H9 (cell line): Measurements from ENCODE around the gene NCF2. TPM values are rescaled to one million over a fixed set of nuclear protein-coding genes. Genes with fewer than 3 reads are reported as not detected.

ENCODE experiments used
- DNase-seq: peaks from one replicate; pipeline ENCODE4 v3.0.0-alpha.2; 2017
- H2AFZ ChIP-seq: one replicate; pipeline ENCODE4 v1.6.1; 2013; ENCODE audit warnings: mild to moderate bottlenecking, low read length, control low read depth, moderate library complexity
- H2AK5ac ChIP-seq: 2 replicates; pipeline ENCODE4 v1.6.1; 2013; ENCODE audit warnings: low read length, control low read depth, mixed read lengths; ENCODE audit not compliant: insufficient read length
- H2BK120ac ChIP-seq: one replicate; pipeline ENCODE4 v1.6.1; 2013; ENCODE audit warnings: low read depth, mild to moderate bottlenecking, low read length, control low read depth, inconsistent platforms; ENCODE audit not compliant: poor library complexity, severe bottlenecking
- H2BK12ac ChIP-seq: 2 replicates; pipeline ENCODE4 v1.6.1; 2013; ENCODE audit warnings: low read length, control low read depth, mixed read lengths, low read depth; ENCODE audit not compliant: insufficient read length
- H2BK15ac ChIP-seq: 2 replicates; pipeline ENCODE4 v1.6.1; 2013; ENCODE audit warnings: low read depth, low read length, control low read depth
- H2BK20ac ChIP-seq: one replicate; pipeline ENCODE4 v1.6.1; 2013; ENCODE audit warnings: low read depth, mild to moderate bottlenecking, low read length, control low read depth, inconsistent platforms; ENCODE audit not compliant: poor library complexity, severe bottlenecking
- H2BK5ac ChIP-seq: 2 replicates; pipeline ENCODE4 v1.6.1; 2013; ENCODE audit warnings: low read length, control low read depth, mixed read lengths; ENCODE audit not compliant: insufficient read length
- H3K14ac ChIP-seq: 2 replicates; pipeline ENCODE4 v1.6.1; 2013; ENCODE audit warnings: low read length, control low read depth; ENCODE audit not compliant: insufficient read depth
- H3K18ac ChIP-seq: 2 replicates; pipeline ENCODE4 v1.6.1; 2013; ENCODE audit warnings: low read depth, mild to moderate bottlenecking, mixed read lengths, low read length, control low read depth; ENCODE audit not compliant: insufficient read length
- H3K23ac ChIP-seq: 2 replicates; pipeline ENCODE4 v1.6.1; 2013; ENCODE audit warnings: low read length, control low read depth, mixed read lengths, low read depth; ENCODE audit not compliant: insufficient read length
- H3K23me2 ChIP-seq: 2 replicates; pipeline ENCODE4 v1.6.1; 2013; ENCODE audit warnings: low read depth, mild to moderate bottlenecking, mixed read lengths, low read length, control low read depth; ENCODE audit not compliant: insufficient read length, poor library complexity, severe bottlenecking
- H3K27ac ChIP-seq: 2 replicates; pipeline ENCODE4 v1.5.1; 2013; ENCODE audit warnings: low read length, control low read depth, mixed read lengths, low read depth; ENCODE audit not compliant: insufficient read length
- H3K27me3 ChIP-seq: 2 replicates; pipeline ENCODE4 v1.6.1; 2013; ENCODE audit warnings: low read length, control low read depth, inconsistent platforms; ENCODE audit not compliant: insufficient read depth
- H3K4ac ChIP-seq: 2 replicates; pipeline ENCODE4 v1.6.1; 2013; ENCODE audit warnings: low read depth, mild to moderate bottlenecking, control low read depth, inconsistent platforms, low read length, moderate library complexity
- H3K4me1 ChIP-seq: 2 replicates; pipeline ENCODE4 v1.6.1; 2013; ENCODE audit warnings: low read length, control low read depth, inconsistent platforms; ENCODE audit not compliant: insufficient read depth
- H3K4me2 ChIP-seq: 2 replicates; pipeline ENCODE4 v1.6.1; 2013; ENCODE audit warnings: low read length, control low read depth, mixed read lengths; ENCODE audit not compliant: insufficient read length, insufficient read depth
- H3K56ac ChIP-seq: 2 replicates; pipeline ENCODE4 v1.6.1; 2013; ENCODE audit warnings: low read depth, mild to moderate bottlenecking, mixed read lengths, low read length, control low read depth; ENCODE audit not compliant: insufficient read length
- H3K79me1 ChIP-seq: 2 replicates; pipeline ENCODE4 v1.6.1; 2013; ENCODE audit warnings: low read depth, mild to moderate bottlenecking, moderate library complexity, low read length, control low read depth, inconsistent platforms; ENCODE audit not compliant: insufficient read depth, poor library complexity, severe bottlenecking
- H3K79me2 ChIP-seq: 2 replicates; pipeline ENCODE4 v1.6.1; 2013; ENCODE audit warnings: low read length, control low read depth, inconsistent platforms; ENCODE audit not compliant: insufficient read depth
- H3K9ac ChIP-seq: 2 replicates; pipeline ENCODE4 v1.6.1; 2013; ENCODE audit warnings: low read length, control low read depth, mixed read lengths; ENCODE audit not compliant: insufficient read length; ENCODE audit errors: extremely low read depth
- H3K9me3 ChIP-seq: one replicate; pipeline ENCODE4 v1.6.1; 2013; ENCODE audit warnings: low read depth, low read length, inconsistent platforms; ENCODE audit not compliant: control insufficient read depth
- H3T11ph ChIP-seq: one replicate; pipeline ENCODE4 v1.6.1; 2013; ENCODE audit warnings: mild to moderate bottlenecking, low read length, control low read depth, inconsistent platforms
- H4K20me1 ChIP-seq: one replicate; pipeline ENCODE4 v1.6.1; 2013; ENCODE audit not compliant: control insufficient read depth, insufficient read length, insufficient read depth
- H4K5ac ChIP-seq: 2 replicates; pipeline ENCODE4 v1.6.1; 2013; ENCODE audit warnings: low read depth, mild to moderate bottlenecking, mixed read lengths, low read length, control low read depth; ENCODE audit not compliant: insufficient read length
- H4K8ac ChIP-seq: replicated peaks from 2 replicates; pipeline ENCODE4 v1.6.1; 2013; ENCODE audit warnings: low read length, control low read depth, mixed read lengths, low read depth; ENCODE audit not compliant: insufficient read length
- H4K91ac ChIP-seq: 2 replicates; pipeline ENCODE4 v1.6.1; 2013; ENCODE audit warnings: low read depth, mild to moderate bottlenecking, moderate library complexity, mixed read lengths, low read length, control low read depth; ENCODE audit not compliant: insufficient read length
- H3K27ac Mint-ChIP-seq, 3 experiments: 2 replicates in 2 of 3; 3 replicates in 1 of 3; pipeline ENCODE4 v1.8.0; 2020 to 2021; ENCODE audit warnings: mixed read lengths in 3 of 3, mild to moderate bottlenecking in 1 of 3, moderate library complexity in 1 of 3
- H3K27me3 Mint-ChIP-seq: 2 replicates; pipeline ENCODE4 v1.8.0; 2021; ENCODE audit warnings: low read depth, mild to moderate bottlenecking, moderate library complexity, mixed read lengths
- H3K36me3 Mint-ChIP-seq, 3 experiments: 2 replicates in 2 of 3; 3 replicates in 1 of 3; pipeline ENCODE4 v1.8.0; 2020 to 2021; ENCODE audit warnings: low read depth in 3 of 3, mixed read lengths in 3 of 3; ENCODE audit not compliant: insufficient read depth in 1 of 3
- H3K4me1 Mint-ChIP-seq, 2 experiments: 2 replicates each; pipeline ENCODE4 v1.8.0; 2020; ENCODE audit warnings: mixed read lengths in 2 of 2
- H3K4me3 Mint-ChIP-seq, 2 experiments: 2 replicates in 1 of 2; 3 replicates in 1 of 2; pipeline ENCODE4 v1.8.0; 2020 to 2021; ENCODE audit warnings: mild to moderate bottlenecking in 2 of 2, mixed read lengths in 2 of 2, moderate library complexity in 1 of 2
- H3K9me3 Mint-ChIP-seq, 2 experiments: 2 replicates in 1 of 2; 3 replicates in 1 of 2; pipeline ENCODE4 v1.8.0; 2020; ENCODE audit warnings: mild to moderate bottlenecking in 2 of 2, mixed read lengths in 2 of 2, moderate library complexity in 1 of 2
- CTCF ChIP-seq: fragments of 200-600 bp; sonication (generic); conservative IDR thresholded peaks from 3 replicates; pipeline ENCODE4 v1.8.0; 2021; ENCODE audit warnings: antibody characterized with exemption, mild to moderate bottlenecking
- WGBS: extraction: QIAGEN DNeasy Blood & Tissue Kit; methylation state at CpG from one replicate; pipeline ENCODE4 v1.1.7; 2013; ENCODE audit warnings: missing lambda C conversion rate, low lambda C conversion rate, mixed read lengths; ENCODE audit not compliant: insufficient read length; ENCODE audit errors: extremely low coverage; 5-methylcytosine and 5-hydroxymethylcytosine counted together
- total RNA-seq: library from RNA; stranded (reverse); gene quantifications from 2 replicates; pipeline ENCODE4 v1.2.1, GENCODE V29; 2021

The NCF2 gene
- total RNA-seq, 1 experiment from 2014 or later = not detected

- no peak for TF ChIP-seq CTCF
Observed at GRCh38 chr1:183604038-183604808, 14.0 kb upstream of the NCF2 start.

More at GRCh38 chr1:183604038-183604808, 14.0 kb upstream of the NCF2 start:
- H3K18ac ChIP-seq = no peak overlapping the region
- H3K27me3 ChIP-seq = no peaks in the 10 kb centered on the region; the same call in 1 of the 2 replicates
- no peaks in the 10 kb centered on the region for H3K9me3 ChIP-seq
- no peak overlapping the region for H3K56ac ChIP-seq
- no peak overlapping the region for H3K23ac ChIP-seq
- Mint-ChIP-seq H3K9me3 (no peaks in the 10 kb centered on the region), H3K27me3 (no peaks in the 10 kb centered on the region; the same call in none of the 2 replicates), H3K4me3 (no peak overlapping the region), H3K27ac (0 out of 7 replicates have a peak overlapping the region, but pooled peaks of 1 of the 3 experiments have one; percentile 12), H3K4me1 (0 out of 4 replicates have a peak, but pooled peaks cover 0 to under 1% of the 10 kb centered on the region in 2 experiments), H3K36me3 (no peaks in the 10 kb centered on the region)
- H2BK15ac ChIP-seq = no peak overlapping the region
- no peak overlapping the region for H3K14ac ChIP-seq
- no peak for DNase-seq
- no peak overlapping the region for H2BK120ac ChIP-seq
- H2BK5ac ChIP-seq = no peak overlapping the region
- H4K91ac ChIP-seq = no peak overlapping the region
- no peak overlapping the region for H4K8ac ChIP-seq
- H2AFZ ChIP-seq = no peak overlapping the region
- no peak overlapping the region for H4K5ac ChIP-seq
- no peak overlapping the region for H3K9ac ChIP-seq
- no peak overlapping the region for H3K4me2 ChIP-seq
- no peak overlapping the region for H2BK12ac ChIP-seq
- H3K79me2 ChIP-seq = no peaks in the 10 kb centered on the region
- no peaks in the 10 kb centered on the region for H3K4me1 ChIP-seq
- no peak overlapping the region for H3T11ph ChIP-seq
- H2AK5ac ChIP-seq = no peak overlapping the region
- H3K27ac ChIP-seq = no peak overlapping the region
- no peaks in the 10 kb centered on the region for H4K20me1 ChIP-seq
- H2BK20ac ChIP-seq = no peak overlapping the region
- H3K79me1 ChIP-seq = no peaks in the 10 kb centered on the region
- H3K4ac ChIP-seq = no peak overlapping the region
- H3K23me2 ChIP-seq = no peaks in the 10 kb centered on the region
- no CpG with 5 or more reads among the region's 10 CpGs for WGBS
